MM.1S (cell line): ENCODE measurements around the gene PMEPA1.

Experiments
- DNase-seq: peaks from one replicate; pipeline ENCODE4 v3.0.0-alpha.2; 2015
- H2AFZ ChIP-seq: fragments of 300-600 bp; sonication (generic); 2 replicates; pipeline ENCODE4 v1.6.0; 2016; ENCODE audit warnings: antibody characterized with exemption, low read length
- H3F3A ChIP-seq: fragments of 300-600 bp; sonication (generic); 2 replicates; pipeline ENCODE4 v1.6.1; 2016; ENCODE audit warnings: mild to moderate bottlenecking, antibody characterized with exemption, low read length, moderate library complexity, mixed read lengths; ENCODE audit not compliant: insufficient read depth
- H3K27ac ChIP-seq: fragments of 300-600 bp; sonication (generic); 2 replicates; pipeline ENCODE4 v1.5.1; 2016; ENCODE audit warnings: mild to moderate bottlenecking, low read length
- H3K27me3 ChIP-seq: fragments of 300-600 bp; sonication (generic); replicated peaks from 2 replicates; pipeline ENCODE4 v1.6.0; 2016; ENCODE audit warnings: low read length; ENCODE audit not compliant: insufficient read depth
- H3K36me3 ChIP-seq: fragments of 300-600 bp; sonication (generic); replicated peaks from 2 replicates; pipeline ENCODE4 v1.6.1; 2016; ENCODE audit warnings: mild to moderate bottlenecking, low read length, mixed read lengths; ENCODE audit not compliant: insufficient read depth
- H3K4me1 ChIP-seq: fragments of 300-600 bp; sonication (generic); 2 replicates; pipeline ENCODE4 v1.6.1; 2016; ENCODE audit warnings: low read length, mixed read lengths
- H3K4me2 ChIP-seq: fragments of 300-600 bp; sonication (generic); 2 replicates; pipeline ENCODE4 v1.6.0; 2016; ENCODE audit warnings: low read depth, low read length
- H3K4me3 ChIP-seq: fragments of 300-600 bp; sonication (generic); 2 replicates; pipeline ENCODE4 v1.5.1; 2016; ENCODE audit warnings: low read length, mixed read lengths
- H3K79me2 ChIP-seq: fragments of 300-600 bp; sonication (generic); 2 replicates; pipeline ENCODE4 v1.6.1; 2016; ENCODE audit warnings: mixed run types, low read length, mixed read lengths
- H3K9ac ChIP-seq: fragments of 300-600 bp; sonication (generic); 2 replicates; pipeline ENCODE4 v1.6.1; 2016; ENCODE audit warnings: low read length, mixed read lengths
- H3K9me2 ChIP-seq: fragments of 300-600 bp; sonication (generic); replicated peaks from 2 replicates; pipeline ENCODE4 v1.6.1; 2016; ENCODE audit warnings: mild to moderate bottlenecking, low read length, mixed read lengths; ENCODE audit not compliant: insufficient read depth
- H3K9me3 ChIP-seq: fragments of 300-600 bp; sonication (generic); replicated peaks from 2 replicates; pipeline ENCODE4 v1.6.1; 2016; ENCODE audit warnings: mild to moderate bottlenecking, low read length, mixed read lengths; ENCODE audit not compliant: insufficient read depth
- H4K20me1 ChIP-seq: fragments of 300-600 bp; sonication (generic); 2 replicates; pipeline ENCODE4 v1.6.1; 2016; ENCODE audit warnings: mild to moderate bottlenecking, low read length, moderate library complexity, mixed read lengths; ENCODE audit not compliant: insufficient read depth
- CTCF ChIP-seq: fragments of 300-600 bp; sonication (generic); IDR thresholded peaks from 2 replicates; pipeline ENCODE4 v1.5.1; 2016; ENCODE audit warnings: antibody characterized with exemption, low read length, mixed read lengths
- EZH2 ChIP-seq: fragments of 300-600 bp; sonication (generic); optimal IDR thresholded peaks from 2 replicates; pipeline ENCODE3; 2017; ENCODE audit warnings: low read depth, mild to moderate bottlenecking, antibody characterized with exemption, low read length, mixed read lengths
- EZH2phosphoT487 ChIP-seq: fragments of 300-600 bp; sonication (generic); IDR thresholded peaks from 2 replicates; pipeline ENCODE4 v1.6.1; 2018; ENCODE audit warnings: antibody characterized with exemption, low read length

Gene PMEPA1

GRCh38 chr20:57608516-57608915, 101.3 kb downstream of the PMEPA1 start:
- Histone ChIP-seq H3K4me3 (no peak overlapping the region), H3K4me1 (no peaks in the 10 kb centered on the region), H3K9ac (no peak overlapping the region), H3K4me2 (no peak overlapping the region), H3K9me3 (no peaks in the 10 kb centered on the region), H2AFZ (no peak overlapping the region), H3K36me3 (peaks cover 16% of the 10 kb centered on the region), H4K20me1 (no peaks in the 10 kb centered on the region), H3K9me2 (no peaks in the 10 kb centered on the region), H3F3A (no peaks in the 10 kb centered on the region), H3K79me2 (peaks cover 10% of the 10 kb centered on the region; the same call in 1 of the 2 replicates), H3K27me3 (no peaks in the 10 kb centered on the region), H3K27ac (no peak overlapping the region)
- no peak for DNase-seq
- TF ChIP-seq EZH2phosphoT487 = no peak
- TF ChIP-seq EZH2 = no peak

DNA sequence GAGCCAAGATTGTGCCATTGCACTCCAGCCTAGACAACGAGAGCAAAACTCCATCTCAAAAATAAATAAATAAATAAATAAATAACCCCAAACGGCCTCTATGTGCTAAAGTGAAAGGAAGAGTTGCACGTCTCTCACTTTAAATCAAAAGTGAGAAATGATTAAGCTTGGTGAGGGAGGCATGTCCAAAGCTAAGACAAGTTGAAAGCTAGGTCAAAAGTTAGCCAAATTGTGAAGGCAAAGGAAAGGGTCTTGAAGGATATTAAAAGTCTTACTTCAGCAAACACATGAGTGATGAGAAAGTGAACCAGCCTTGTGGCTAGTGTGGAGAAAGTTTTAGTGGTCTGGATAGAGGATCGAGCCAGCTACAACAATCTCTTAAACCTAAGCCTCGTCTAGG, 103.9 kb downstream of the PMEPA1 start:
- H3F3A ChIP-seq = no peaks in the 10 kb centered on the region
- H3K4me2 ChIP-seq = no peak overlapping the region
- no peaks in the 10 kb centered on the region for H3K27me3 ChIP-seq
- H3K4me3 ChIP-seq = no peak overlapping the region
- no peaks in the 10 kb centered on the region for H3K79me2 ChIP-seq
- H3K36me3 ChIP-seq = peaks cover 7% of the 10 kb centered on the region; the same call in 1 of the 2 replicates
- no peaks in the 10 kb centered on the region for H3K9me3 ChIP-seq
- H4K20me1 ChIP-seq = no peaks in the 10 kb centered on the region
- H3K4me1 ChIP-seq = no peaks in the 10 kb centered on the region
- H2AFZ ChIP-seq = no peak overlapping the region
- no peaks in the 10 kb centered on the region for H3K9me2 ChIP-seq
- TF ChIP-seq EZH2 (no peak), CTCF (no peak), EZH2phosphoT487 (no peak)
- no peak overlapping the region for H3K27ac ChIP-seq
- DNase-seq = no peak
- H3K9ac ChIP-seq = no peak overlapping the region

- H3K4me2 ChIP-seq = no peak overlapping the region
- H3K4me1 ChIP-seq = no peaks in the 10 kb centered on the region
- no peaks in the 10 kb centered on the region for H3K9me3 ChIP-seq
- no peak overlapping the region for H3K4me3 ChIP-seq
- peaks cover 7% of the 10 kb centered on the region; the same call in 1 of the 2 replicates for H3K36me3 ChIP-seq
- no peaks in the 10 kb centered on the region for H3F3A ChIP-seq
- H3K9me2 ChIP-seq = no peaks in the 10 kb centered on the region
- no peaks in the 10 kb centered on the region for H3K79me2 ChIP-seq
- H3K27ac ChIP-seq = no peak overlapping the region
- H4K20me1 ChIP-seq = no peaks in the 10 kb centered on the region
- no peak for TF ChIP-seq CTCF
- no peak for TF ChIP-seq EZH2phosphoT487
- TF ChIP-seq EZH2 = no peak
- no peak overlapping the region for H3K9ac ChIP-seq
- no peak for DNase-seq
- no peaks in the 10 kb centered on the region for H3K27me3 ChIP-seq
- H2AFZ ChIP-seq = no peak overlapping the region
Measured at GRCh38 chr20:57605045-57605444, 104.8 kb downstream of the PMEPA1 start.

DNA sequence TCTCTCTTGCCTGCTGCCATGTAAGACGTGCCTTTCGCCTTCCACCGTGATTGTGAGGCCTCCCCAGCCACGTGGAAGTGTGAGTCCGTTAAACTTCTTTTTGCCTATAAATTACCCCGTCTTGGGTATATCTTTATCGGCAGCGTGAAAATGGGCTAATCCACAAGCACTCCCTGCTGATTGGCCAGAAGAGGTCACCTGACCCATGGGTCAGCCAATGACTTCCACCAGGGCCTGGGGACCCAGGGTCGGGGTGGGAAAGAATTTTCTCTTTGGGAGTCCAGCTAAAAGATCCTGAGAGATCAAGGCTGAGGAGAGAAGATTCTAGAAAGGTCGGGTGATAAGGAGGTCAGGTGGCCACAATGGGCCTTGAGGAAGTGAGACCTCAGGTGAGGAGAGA, 106.7 kb downstream of the PMEPA1 start:
- H3K79me2 ChIP-seq = no peaks in the 10 kb centered on the region
- H3K36me3 ChIP-seq = peaks cover 7% of the 10 kb centered on the region; the same call in 1 of the 2 replicates
- H2AFZ ChIP-seq = no peak overlapping the region
- no peak overlapping the region for H3K27ac ChIP-seq
- no peaks in the 10 kb centered on the region for H3K27me3 ChIP-seq
- H3F3A ChIP-seq = no peaks in the 10 kb centered on the region
- no peaks in the 10 kb centered on the region for H4K20me1 ChIP-seq
- H3K9ac ChIP-seq = no peak overlapping the region
- no peak overlapping the region for H3K4me2 ChIP-seq
- no peaks in the 10 kb centered on the region for H3K9me3 ChIP-seq
- H3K4me1 ChIP-seq = no peaks in the 10 kb centered on the region
- no peak overlapping the region for H3K4me3 ChIP-seq
- no peaks in the 10 kb centered on the region for H3K9me2 ChIP-seq
- DNase-seq = no peak
- no peak for TF ChIP-seq EZH2phosphoT487
- no peak for TF ChIP-seq EZH2
- TF ChIP-seq CTCF = no peak
